ENCODE results near the gene AQP1. TPM values are rescaled to one million over a fixed set of nuclear protein-coding genes. Genes with fewer than 3 reads are reported as not detected.
A peak's percentile ranks its signal among the peaks of the same experiment; 100 is the strongest.

Gene AQP1
- total and polyA plus RNA-seq, 8 donors: 146 to 450 (median 231) TPM

GRCh38 chr7:30968747-30969603 lies 57.3 kb downstream of the AQP1 start:
- FAIRE-seq (no peak), ATAC-seq (peak in 2 of 4 donors; percentile 47 to 57), DNase-seq (peak in 3 of 6 donors; percentile 8 to 41 (median 11))
- Histone ChIP-seq H3K9me3 (no peaks in the 10 kb centered on the region), H3K36me3 (no peaks in the 10 kb centered on the region), H3K27me3 (no peaks in the 10 kb centered on the region), H3K4me1 (no peaks in the 10 kb centered on the region), H3K27ac (no peak overlapping the region), H3K4me3 (no peak overlapping the region)
- 74 to 77% methylated on average over 7 of the region's 7 CpGs for WGBS, 2 donors
- intact Hi-C loops (cut with DNase I): no loop called here
- TF ChIP-seq CTCF (IDR thresholded peaks at IDR 0.05): no peak

- no peak for ATAC-seq
Observed at GRCh38 chr7:30969604-30969970, 57.9 kb downstream of the AQP1 start.

GRCh38 chr7:30970074-30970473 lies 58.4 kb downstream of the AQP1 start:
- H3K36me3 ChIP-seq: no peaks in the 10 kb centered on the region
- no peak overlapping the region for H3K4me3 ChIP-seq
- H3K27me3 ChIP-seq: no peaks in the 10 kb centered on the region
- FAIRE-seq (no peak), DNase-seq (peak in 2 of 6 donors; percentile 4 to 23), ATAC-seq (no peak)
- intact Hi-C loops (cut with DNase I): loop anchor here in 1 of 3 donors (10.0 kb wide), 1 partner anchor 175 kb away; no protein-coding TSS in a partner anchor
- H3K27ac ChIP-seq: no peak overlapping the region
- H3K4me1 ChIP-seq: no peaks in the 10 kb centered on the region
- WGBS, 2 donors: 83 to 93% methylated on average over 5 of the region's 5 CpGs
- no peak for TF ChIP-seq CTCF (IDR thresholded peaks at IDR 0.05)
- no peaks in the 10 kb centered on the region for H3K9me3 ChIP-seq

More at GRCh38 chr7:30969604-30969970, 57.9 kb downstream of the AQP1 start:
- H3K4me1 ChIP-seq: no peaks in the 10 kb centered on the region
- H3K27me3 ChIP-seq: no peaks in the 10 kb centered on the region
- no peaks in the 10 kb centered on the region for H3K36me3 ChIP-seq
- TF ChIP-seq CTCF (IDR thresholded peaks at IDR 0.05): no peak
- WGBS, 2 donors: 94 to 100% methylated on average over 1 of the region's 1 CpG
- no peaks in the 10 kb centered on the region for H3K9me3 ChIP-seq
- H3K27ac ChIP-seq: no peak overlapping the region
- intact Hi-C loops (cut with DNase I): no loop called here
- no peak overlapping the region for H3K4me3 ChIP-seq
- DNase-seq: peak in 2 of 6 donors; percentile 6 to 39
- no peak for FAIRE-seq

- DNase-seq (peak in 2 of 6 donors; percentile 7 to 32), FAIRE-seq (no peak), ATAC-seq (peak in 1 of 4 donors; percentile 12)
- Histone ChIP-seq H3K9me3 (no peaks in the 10 kb centered on the region), H3K27me3 (no peaks in the 10 kb centered on the region), H3K4me1 (no peaks in the 10 kb centered on the region), H3K27ac (no peak overlapping the region), H3K4me3 (no peak overlapping the region), H3K36me3 (no peaks in the 10 kb centered on the region)
- 44 to 54% methylated on average over 6 of the region's 6 CpGs for WGBS, 2 donors
- intact Hi-C loops (cut with DNase I): loop anchor here in 1 of 3 donors (10.0 kb wide), 1 partner anchor 176 kb away; no protein-coding TSS in a partner anchor
- TF ChIP-seq CTCF (IDR thresholded peaks at IDR 0.05): no peak
Observed at GRCh38 chr7:30970594-30971094, 59.0 kb downstream of the AQP1 start.
